Activated naive CD8-positive, alpha-beta T cell (primary cell): Measurements from ENCODE around the gene TTYH2.

Source experiments
- H3K27ac Mint-ChIP-seq: one replicate; pipeline ENCODE4 v1.8.0; 2021; ENCODE audit warnings: mixed read lengths
- H3K27me3 Mint-ChIP-seq: one replicate; pipeline ENCODE4 v1.8.0; 2021; ENCODE audit warnings: mixed read lengths
- H3K36me3 Mint-ChIP-seq: one replicate; pipeline ENCODE4 v1.8.0; 2021; ENCODE audit warnings: mixed read lengths
- H3K4me1 Mint-ChIP-seq: one replicate; pipeline ENCODE4 v1.8.0; 2021; ENCODE audit warnings: low read depth, mixed read lengths
- H3K4me3 Mint-ChIP-seq: one replicate; pipeline ENCODE4 v1.8.0; 2021; ENCODE audit warnings: mild to moderate bottlenecking, mixed read lengths
- H3K9me3 Mint-ChIP-seq: one replicate; pipeline ENCODE4 v1.8.0; 2021; ENCODE audit warnings: low read depth, mixed read lengths

Gene TTYH2

DNA sequence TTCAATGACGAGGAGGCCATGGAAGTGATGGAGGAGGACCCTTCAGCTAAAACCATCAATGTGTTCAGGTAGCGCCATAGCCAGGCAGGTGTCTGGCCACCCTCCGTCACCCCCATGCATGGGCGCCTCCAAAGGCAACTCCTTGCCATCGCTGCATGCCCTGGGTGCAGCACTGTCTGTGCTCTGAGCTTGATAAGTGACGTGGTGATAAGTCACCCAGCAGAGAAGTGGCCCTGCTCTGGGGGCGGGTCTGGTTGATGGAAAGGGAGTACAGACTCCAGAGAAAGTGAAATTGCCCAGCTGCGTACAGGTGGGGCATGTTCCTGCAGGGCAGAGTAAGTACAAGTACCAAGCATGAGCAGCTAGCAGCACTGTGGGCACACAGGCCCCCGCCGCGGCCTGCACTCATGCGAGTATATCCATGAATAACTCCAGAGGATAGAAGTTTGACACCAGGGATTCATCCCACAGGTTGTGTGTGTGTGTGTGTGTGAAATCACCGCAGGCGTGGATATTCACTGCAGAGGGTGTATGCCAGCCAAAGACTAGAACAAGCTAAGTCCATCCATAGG lies 73.7 kb downstream of the TTYH2 start:
- Mint-ChIP-seq H3K4me1 (peaks cover 25% of the 10 kb centered on the region), H3K27me3 (no peaks in the 10 kb centered on the region), H3K27ac (no peak overlapping the region), H3K36me3 (no peaks in the 10 kb centered on the region), H3K9me3 (no peaks in the 10 kb centered on the region), H3K4me3 (no peak overlapping the region)

DNA sequence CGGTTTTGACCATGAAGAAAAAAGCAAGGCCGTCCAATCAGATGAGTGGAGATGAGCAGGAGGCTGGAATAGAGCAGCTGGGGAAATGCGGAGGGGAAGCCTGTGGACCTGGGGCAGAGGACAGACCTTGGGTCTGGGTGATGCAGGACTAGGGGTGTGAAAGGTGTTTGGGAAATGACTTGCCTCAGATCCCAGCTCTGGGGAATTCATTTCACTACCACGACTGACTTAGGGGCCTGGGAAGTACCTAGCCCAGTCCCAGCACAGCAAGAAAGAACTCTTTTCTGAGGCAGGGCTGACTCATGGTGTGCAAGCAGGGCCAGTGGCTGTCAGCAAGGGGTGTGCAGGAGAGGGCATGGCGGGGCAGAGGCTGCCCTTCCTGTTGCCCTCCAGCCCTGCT lies 75.4 kb downstream of the TTYH2 start:
- Mint-ChIP-seq H3K9me3 (no peaks in the 10 kb centered on the region), H3K4me3 (no peak overlapping the region), H3K36me3 (no peaks in the 10 kb centered on the region), H3K4me1 (peaks cover 13% of the 10 kb centered on the region), H3K27ac (no peak overlapping the region), H3K27me3 (no peaks in the 10 kb centered on the region)

DNA sequence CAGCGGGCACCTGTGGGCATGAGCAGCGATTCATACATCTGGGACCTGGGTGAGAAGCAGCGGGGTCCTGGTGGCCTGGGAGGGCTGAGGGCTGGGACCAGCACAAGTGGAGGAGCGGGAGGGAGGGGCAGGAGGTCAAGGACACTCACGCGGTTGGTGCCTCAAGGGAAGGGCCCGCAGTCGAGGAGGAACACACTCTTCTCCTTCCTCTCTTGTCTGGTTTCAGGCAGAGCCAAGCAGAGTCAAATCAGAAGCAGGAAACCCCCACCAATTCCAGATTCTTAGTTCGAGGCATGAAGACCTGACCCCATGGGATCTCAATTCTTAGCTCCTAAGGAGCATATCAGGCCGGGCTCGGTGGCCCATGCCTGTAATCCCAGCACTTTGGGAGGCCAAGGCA lies 76.3 kb downstream of the TTYH2 start:
- H3K4me1 Mint-ChIP-seq, result peaks cover 9% of the 10 kb centered on the region
- H3K9me3 Mint-ChIP-seq, result no peaks in the 10 kb centered on the region
- H3K36me3 Mint-ChIP-seq, result no peaks in the 10 kb centered on the region
- no peaks in the 10 kb centered on the region for H3K27me3 Mint-ChIP-seq
- no peak overlapping the region for H3K4me3 Mint-ChIP-seq
- no peak overlapping the region for H3K27ac Mint-ChIP-seq

DNA sequence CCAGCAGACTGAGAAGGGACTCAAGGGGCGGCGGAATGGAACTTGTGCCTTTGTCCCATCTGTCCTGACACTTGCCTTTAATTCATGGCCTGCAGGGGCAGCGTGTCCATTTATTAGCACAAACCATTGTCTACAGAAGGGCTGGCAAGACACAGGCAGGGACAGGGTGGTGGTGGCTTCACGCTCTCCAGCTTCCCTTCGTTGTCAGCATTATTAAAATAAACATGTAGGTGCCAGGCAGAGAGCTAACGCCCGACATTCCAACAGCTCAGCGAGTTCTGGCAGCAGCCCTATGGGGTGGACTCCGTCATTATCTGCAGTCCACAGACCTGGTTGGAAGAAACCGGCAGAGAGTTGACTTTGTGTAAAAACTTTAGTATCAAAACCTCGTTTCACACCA lies 77.0 kb downstream of the TTYH2 start:
- no peaks in the 10 kb centered on the region for H3K27me3 Mint-ChIP-seq
- H3K4me3 Mint-ChIP-seq, result no peak overlapping the region
- H3K27ac Mint-ChIP-seq, result no peak overlapping the region
- peaks cover 4% of the 10 kb centered on the region for H3K4me1 Mint-ChIP-seq
- no peaks in the 10 kb centered on the region for H3K36me3 Mint-ChIP-seq
- no peaks in the 10 kb centered on the region for H3K9me3 Mint-ChIP-seq

DNA sequence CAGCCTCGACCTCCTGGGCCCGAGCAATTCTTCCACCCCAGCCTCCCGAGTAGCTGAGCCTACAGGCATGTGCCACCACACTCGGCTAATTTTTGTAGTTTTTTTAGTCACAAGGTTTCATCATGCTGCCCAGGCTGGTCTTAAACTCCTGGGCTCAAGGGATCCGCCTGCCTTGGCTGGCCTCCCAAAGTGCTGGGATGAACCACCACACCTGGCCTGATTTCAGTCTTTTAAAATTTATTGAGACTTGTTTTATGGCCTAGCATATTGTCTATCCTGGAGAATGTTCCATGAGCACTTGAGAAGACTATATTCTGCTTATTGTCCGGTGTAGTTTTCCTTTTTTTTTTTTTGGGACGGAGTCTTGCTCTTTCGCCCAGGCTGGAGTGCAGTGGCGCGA lies 79.1 kb downstream of the TTYH2 start:
- Mint-ChIP-seq H3K9me3 (no peaks in the 10 kb centered on the region), H3K27me3 (no peaks in the 10 kb centered on the region), H3K4me3 (no peak overlapping the region), H3K36me3 (no peaks in the 10 kb centered on the region), H3K27ac (no peak overlapping the region), H3K4me1 (peaks cover 7% of the 10 kb centered on the region)

DNA sequence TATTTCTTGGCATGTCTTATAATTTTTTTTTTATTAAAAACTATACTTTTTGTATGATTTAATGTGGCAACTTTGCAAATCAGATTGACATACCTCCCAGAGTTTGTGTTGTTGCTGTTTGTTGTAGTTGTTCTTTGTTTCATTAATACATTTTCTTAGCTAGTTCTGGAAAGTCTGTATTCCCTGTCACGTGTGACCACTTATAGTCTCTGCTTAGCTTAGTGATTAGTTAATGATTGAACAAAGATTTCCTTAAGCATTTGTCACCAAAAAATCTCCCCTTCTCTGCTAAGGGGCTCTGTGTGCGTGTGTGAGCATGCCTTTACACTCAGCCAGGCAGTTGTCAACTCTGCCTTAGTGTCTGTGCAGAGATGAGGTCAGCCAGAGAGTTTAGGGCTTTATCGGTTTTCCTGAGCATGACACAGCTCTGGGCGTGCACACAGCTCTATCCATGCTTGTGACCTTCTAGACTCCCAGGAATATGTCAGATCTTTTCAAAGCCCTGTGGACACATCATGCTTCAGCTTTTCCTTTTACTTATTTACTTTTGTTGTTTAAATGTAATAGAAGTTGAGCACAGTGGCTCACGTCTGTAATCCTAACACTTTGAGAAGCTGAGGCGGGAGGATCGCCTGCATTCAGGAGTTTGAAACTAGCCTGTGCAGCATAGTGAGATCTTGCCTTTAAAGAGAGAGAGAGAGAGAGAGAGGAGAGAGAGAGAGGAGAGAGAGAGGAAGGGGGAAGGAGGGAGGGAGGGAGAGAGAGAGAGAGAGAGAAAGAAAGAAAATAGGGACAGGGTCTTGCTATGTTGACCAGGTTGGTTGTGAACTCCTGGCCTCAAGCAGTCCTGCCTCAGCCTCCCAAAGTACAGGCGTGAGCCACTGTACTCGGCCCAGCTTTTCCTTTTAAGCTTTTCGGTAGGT lies 82.5 kb downstream of the TTYH2 start:
- H3K4me3 Mint-ChIP-seq, result no peak overlapping the region
- no peak overlapping the region for H3K27ac Mint-ChIP-seq
- no peaks in the 10 kb centered on the region for H3K9me3 Mint-ChIP-seq
- peaks cover 7% of the 10 kb centered on the region for H3K4me1 Mint-ChIP-seq
- H3K27me3 Mint-ChIP-seq, result no peaks in the 10 kb centered on the region
- no peaks in the 10 kb centered on the region for H3K36me3 Mint-ChIP-seq

DNA sequence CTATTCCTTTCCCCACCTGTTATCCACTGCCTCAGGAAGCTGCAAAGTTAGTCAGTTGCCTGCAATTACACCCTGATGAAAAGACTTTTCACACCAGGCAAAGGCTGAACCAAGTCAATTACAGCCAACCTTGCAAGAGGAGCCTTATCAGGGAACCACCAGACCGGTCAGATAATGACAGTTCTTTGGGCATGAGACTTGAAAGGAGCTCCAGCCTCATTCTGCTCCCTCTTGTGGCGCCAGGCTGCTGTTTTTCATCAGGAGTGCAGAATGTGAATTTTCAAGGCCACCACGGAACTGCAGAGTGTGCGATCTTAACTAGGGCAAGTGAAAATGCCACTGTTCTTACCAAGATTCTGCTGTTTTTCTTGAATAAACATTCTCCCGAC lies 83.2 kb downstream of the TTYH2 start:
- Mint-ChIP-seq H3K9me3 (no peaks in the 10 kb centered on the region), H3K4me1 (peaks cover 10% of the 10 kb centered on the region), H3K27ac (no peak overlapping the region), H3K27me3 (no peaks in the 10 kb centered on the region), H3K36me3 (no peaks in the 10 kb centered on the region), H3K4me3 (no peak overlapping the region)

DNA sequence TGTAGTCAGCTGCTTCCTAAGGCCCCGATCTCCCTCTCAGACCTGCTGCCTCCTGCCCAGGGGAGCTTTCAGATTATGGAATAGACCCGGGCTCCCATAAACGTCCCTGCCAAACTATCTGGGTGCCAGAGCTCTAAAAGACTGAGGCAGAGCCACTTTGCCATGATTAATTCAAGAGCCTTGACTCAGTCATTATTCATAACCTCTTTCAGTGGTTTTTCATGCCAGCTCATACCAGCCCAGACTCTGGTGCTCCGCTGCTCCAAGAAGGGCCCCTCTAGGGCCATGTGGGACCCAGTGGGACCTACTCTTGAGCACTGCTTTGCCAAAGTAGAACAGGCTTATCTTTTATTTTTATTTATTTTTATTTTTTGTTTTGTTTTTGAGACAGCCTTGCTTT lies 84.6 kb downstream of the TTYH2 start:
- no peak overlapping the region for H3K4me3 Mint-ChIP-seq
- H3K4me1 Mint-ChIP-seq, result peaks cover 10% of the 10 kb centered on the region
- no peaks in the 10 kb centered on the region for H3K9me3 Mint-ChIP-seq
- no peaks in the 10 kb centered on the region for H3K36me3 Mint-ChIP-seq
- no peak overlapping the region for H3K27ac Mint-ChIP-seq
- no peaks in the 10 kb centered on the region for H3K27me3 Mint-ChIP-seq

DNA sequence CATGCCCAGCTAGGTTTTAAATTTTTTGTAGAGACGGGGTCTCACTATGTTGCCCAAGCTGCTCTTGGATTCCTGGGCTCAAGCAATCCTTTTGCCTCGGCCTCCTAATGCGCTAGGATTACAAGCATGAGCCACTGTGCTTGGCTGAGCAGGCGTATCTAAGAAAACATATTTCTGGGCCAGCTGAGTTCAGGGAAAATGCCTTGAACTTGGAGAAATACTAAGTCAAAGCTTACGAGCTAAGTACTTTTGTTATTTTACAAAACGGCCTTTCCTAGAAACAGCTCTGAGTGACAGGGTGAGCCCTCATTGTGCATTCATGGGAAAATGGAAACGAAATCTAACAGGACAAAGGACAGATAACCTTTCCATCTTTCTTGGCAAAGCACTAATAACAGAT lies 85.4 kb downstream of the TTYH2 start:
- H3K4me1 Mint-ChIP-seq, result peaks cover 10% of the 10 kb centered on the region
- H3K36me3 Mint-ChIP-seq, result no peaks in the 10 kb centered on the region
- no peaks in the 10 kb centered on the region for H3K9me3 Mint-ChIP-seq
- H3K27me3 Mint-ChIP-seq, result no peaks in the 10 kb centered on the region
- H3K27ac Mint-ChIP-seq, result no peak overlapping the region
- no peak overlapping the region for H3K4me3 Mint-ChIP-seq

DNA sequence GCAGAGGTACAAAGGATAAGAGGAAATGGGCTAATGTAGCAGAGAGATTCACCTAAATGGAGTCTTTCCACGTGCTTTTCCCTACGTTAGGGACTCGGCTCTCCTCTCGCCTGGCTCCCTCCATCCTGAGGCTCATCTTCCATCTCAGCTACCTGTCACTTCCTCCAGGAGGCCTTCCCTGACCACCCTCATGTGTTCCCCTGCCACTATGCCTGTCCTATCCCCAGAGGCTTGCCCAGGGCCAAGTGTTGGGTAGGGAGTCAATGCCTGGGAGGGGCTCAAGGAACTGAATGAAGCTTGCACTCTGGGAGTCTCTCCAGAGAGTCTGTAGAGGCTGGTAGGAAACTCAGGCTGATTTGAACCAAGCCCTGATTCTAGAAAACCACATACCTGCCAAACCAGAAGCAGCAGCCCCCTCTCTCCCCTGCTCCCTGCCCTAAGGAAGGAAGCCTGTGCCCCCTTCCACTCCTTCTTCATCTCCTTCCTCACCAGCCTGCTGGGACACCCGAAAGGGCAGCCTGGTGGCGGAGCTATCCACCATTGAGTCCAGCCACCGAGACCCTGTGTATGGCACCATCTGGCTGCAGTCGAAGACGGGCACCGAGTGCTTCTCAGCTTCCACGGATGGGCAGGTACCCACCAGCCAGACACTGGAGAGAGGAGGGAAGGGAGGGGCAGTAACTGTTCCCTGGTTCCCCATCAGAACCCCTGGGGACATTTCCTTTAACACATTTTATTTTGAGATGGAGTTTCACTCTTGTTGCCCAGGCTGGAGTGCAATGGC lies 86.0 kb downstream of the TTYH2 start:
- Mint-ChIP-seq H3K9me3 (no peaks in the 10 kb centered on the region), H3K4me3 (no peak overlapping the region), H3K4me1 (peaks cover 10% of the 10 kb centered on the region), H3K27ac (no peak overlapping the region), H3K36me3 (no peaks in the 10 kb centered on the region), H3K27me3 (no peaks in the 10 kb centered on the region)

DNA sequence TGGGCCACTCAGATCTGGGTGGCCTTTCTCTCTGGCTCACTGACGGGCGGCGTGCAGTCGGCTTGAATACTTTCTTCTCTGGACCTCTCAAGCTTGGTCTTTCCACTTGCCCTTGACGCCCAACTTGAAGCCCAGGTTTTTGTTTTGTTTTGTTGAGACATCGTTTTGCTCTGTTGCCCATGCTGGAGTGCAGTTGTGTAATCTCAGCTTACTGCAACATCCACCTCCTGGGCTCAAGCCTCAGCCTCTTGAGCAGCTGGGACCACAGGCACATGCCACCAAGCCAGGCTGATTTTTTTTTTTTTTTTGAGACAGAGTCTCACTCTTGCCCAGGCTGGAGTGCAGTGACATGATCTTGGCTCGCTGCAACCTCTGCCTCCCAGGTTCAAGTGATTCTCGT lies 89.9 kb downstream of the TTYH2 start:
- H3K27me3 Mint-ChIP-seq, result peaks cover 3% of the 10 kb centered on the region
- H3K4me1 Mint-ChIP-seq, result peaks cover 10% of the 10 kb centered on the region
- no peaks in the 10 kb centered on the region for H3K36me3 Mint-ChIP-seq
- H3K4me3 Mint-ChIP-seq, result no peak overlapping the region
- no peaks in the 10 kb centered on the region for H3K9me3 Mint-ChIP-seq
- no peak overlapping the region for H3K27ac Mint-ChIP-seq

DNA sequence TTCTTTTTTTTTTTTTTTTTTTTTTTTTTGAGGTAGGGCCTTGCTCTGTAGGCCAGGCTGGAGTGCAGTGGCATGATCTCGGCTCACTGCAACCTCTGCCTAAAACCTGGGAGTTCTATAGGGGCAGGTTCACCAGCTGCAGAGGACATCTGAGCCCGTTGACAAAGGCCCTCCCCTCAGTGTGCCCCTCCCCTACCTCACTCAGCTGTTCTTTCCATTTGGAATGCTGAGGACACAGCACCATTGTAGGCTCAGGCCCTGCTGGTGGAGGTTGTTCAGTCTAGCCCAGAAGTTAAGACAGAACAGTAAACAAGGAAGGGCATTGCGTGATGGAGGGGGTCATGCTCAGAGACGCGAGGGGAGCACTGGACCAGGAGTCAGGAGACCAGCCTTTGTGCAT lies 90.8 kb downstream of the TTYH2 start:
- Mint-ChIP-seq H3K4me1 (peaks cover 10% of the 10 kb centered on the region), H3K36me3 (no peaks in the 10 kb centered on the region), H3K4me3 (no peak overlapping the region), H3K9me3 (no peaks in the 10 kb centered on the region), H3K27ac (no peak overlapping the region), H3K27me3 (peaks cover 3% of the 10 kb centered on the region)

DNA sequence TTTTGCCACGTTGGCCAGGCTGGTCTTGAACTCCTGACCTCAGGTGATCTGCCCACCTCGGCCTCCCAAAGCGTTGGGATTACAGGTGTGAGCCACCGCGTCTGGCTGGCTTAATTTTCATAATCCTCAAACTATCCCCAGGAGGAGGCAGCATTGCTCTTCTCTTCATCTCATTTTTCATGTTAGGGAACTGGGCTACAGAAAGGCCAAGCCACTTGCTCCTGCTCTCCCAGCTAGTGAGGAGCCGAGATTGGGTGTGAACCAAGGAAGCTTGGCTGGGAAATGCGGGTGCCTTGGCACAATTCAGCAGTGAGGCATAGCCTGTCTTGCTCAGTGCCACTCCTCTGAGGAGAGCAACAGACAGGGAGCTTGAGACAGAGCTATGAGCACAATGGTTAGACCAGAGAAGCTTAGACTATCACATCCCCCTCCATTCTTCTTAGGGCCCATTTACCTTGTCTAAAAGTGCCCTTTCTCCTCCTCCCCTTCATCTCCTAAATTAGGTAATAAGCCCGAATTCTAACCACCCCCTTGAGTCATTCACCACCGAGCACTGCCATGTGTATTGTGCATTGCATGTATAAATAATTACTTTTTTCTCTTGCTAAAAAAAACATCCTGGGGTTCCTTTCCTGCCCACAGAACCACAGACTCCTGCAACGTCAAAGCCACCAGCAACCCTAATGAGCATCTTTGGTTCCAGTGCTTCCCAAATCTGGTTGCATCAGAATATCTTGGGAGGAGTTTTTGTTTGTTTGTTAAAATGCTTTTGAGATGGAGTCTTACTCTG lies 92.7 kb downstream of the TTYH2 start:
- no peak overlapping the region for H3K27ac Mint-ChIP-seq
- H3K9me3 Mint-ChIP-seq, result no peaks in the 10 kb centered on the region

DNA sequence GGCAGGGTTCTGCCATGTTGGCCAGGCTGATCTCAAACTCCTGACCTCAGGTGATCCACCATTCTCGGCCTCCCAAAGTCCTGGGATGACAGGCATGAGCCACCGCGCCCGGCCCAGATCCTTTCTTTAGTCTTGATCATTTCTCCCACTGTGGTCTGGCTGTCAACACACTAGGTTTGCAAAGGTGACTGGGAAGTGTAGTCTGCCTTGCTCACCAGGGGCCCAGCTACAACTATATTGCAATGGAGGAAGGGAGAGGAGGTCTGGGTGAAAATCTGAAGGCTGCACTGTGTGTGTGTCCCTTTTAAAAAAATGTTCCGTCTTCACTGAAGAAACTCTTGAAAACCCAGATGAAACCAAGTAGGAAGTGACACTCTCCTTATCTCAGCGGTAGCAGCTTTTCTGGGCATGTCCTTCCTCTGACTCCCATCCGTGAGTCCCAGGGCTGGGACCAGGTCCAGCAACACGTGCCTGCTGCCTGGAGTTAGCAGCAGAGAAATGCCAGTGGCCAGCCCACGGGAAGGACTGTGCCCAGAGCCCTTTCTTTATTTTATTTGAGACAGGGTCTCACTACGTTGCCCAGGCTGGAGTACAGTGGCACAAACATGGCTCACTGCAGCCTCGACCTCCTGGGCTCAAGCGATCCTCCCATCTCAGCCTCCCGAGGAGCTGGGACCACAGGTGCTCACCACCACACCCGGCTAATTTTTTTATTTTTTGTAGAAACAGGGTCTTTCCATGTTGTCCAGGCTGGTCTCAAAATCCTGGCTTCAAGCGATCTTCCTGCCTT lies 94.8 kb downstream of the TTYH2 start:
- Mint-ChIP-seq H3K27me3 (peaks cover 3% of the 10 kb centered on the region), H3K36me3 (no peaks in the 10 kb centered on the region), H3K4me3 (no peak overlapping the region), H3K9me3 (no peaks in the 10 kb centered on the region), H3K4me1 (peaks cover 8% of the 10 kb centered on the region), H3K27ac (no peak overlapping the region)

More for the DNA sequence above, 92.7 kb downstream of the TTYH2 start:
- Mint-ChIP-seq H3K36me3 (no peaks in the 10 kb centered on the region), H3K4me3 (no peak overlapping the region), H3K27me3 (peaks cover 3% of the 10 kb centered on the region), H3K4me1 (peaks cover 10% of the 10 kb centered on the region)
